ENCODE data around the gene MID1IP1.
A peak's percentile ranks its signal among the peaks of the same experiment; 100 is the strongest.

Gene MID1IP1

GRCh38 chrX:38816155-38816554 lies 14.9 kb downstream of the MID1IP1 start:
- no peak for DNase-seq (ENCODE audit: low read depth)

DNA sequence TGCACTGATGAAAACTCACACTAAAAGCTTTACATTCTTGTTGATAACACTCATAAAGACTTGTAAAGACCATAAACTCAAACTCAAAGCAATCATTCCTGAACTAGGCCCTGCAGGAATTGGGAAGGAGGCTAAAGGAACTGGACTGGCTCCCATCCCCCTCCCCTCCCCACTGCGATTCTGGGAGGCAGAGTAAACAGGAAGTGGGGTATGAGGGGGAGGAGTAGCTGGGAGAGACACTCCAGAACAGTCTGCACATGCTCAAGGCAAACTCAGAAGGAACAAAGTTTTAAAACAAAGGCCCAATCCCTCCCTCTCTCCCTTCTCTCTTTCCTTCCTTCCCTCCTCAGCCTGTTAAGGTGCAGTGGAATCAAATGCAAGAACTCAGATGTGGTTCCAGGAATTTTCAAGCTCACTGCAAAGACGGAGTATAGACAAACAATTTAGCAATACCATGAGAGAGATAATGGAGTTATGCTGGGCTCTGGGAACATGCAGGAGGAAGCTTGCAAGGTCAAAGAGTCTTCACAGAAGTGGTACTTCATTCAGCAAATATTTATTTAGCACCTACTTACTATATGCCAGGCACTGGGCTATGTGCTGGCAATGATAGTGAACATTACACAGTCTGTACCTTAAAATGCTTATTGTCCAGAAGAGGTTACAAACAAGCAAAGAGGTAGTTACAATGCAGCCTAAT lies 15.9 kb downstream of the MID1IP1 start:
- DNase-seq (ENCODE audit: low read depth): no peak

DNA sequence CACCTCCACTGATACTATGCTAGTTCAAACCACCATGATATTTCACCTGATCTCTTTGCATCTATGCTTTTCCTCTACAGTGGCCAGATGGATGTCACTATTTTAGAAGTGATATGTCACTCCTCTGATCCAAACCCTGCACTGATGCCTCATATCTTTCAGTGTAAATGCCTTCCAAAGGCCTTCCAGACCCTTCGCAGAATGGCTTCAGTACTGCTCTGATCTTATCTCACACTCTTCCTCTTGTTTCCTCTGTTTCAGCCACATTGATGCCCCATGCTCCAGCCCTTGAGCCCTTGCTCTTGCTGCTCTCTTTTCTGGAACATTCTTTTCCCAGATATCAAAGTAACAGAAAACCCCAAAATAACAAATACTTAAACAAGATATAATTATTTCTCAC lies 17.9 kb downstream of the MID1IP1 start:
- DNase-seq (ENCODE audit: low read depth): no peak

- no peak for DNase-seq (ENCODE audit: low read depth)
Observed at GRCh38 chrX:38819709-38820108, 18.4 kb downstream of the MID1IP1 start.

DNA sequence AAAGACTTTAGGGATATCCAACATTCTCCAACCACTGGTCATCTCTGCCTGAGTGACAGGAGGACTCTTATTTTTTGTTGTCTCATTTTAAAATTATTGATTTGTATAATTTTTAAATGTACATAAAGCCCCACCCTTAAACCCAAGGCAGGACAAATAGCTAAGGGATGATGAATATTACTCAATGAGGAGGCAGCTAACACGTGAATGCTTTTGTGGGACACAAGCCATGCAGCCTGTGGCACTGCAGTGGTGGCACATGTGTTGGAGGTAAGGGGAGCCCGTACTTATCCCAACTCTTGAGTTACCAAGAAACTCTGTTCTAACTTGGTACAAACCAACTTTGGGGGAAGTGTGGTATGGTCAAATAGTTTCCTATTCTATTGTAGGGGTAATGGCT lies 19.5 kb downstream of the MID1IP1 start:
- no peak for DNase-seq (ENCODE audit: low read depth)

DNA sequence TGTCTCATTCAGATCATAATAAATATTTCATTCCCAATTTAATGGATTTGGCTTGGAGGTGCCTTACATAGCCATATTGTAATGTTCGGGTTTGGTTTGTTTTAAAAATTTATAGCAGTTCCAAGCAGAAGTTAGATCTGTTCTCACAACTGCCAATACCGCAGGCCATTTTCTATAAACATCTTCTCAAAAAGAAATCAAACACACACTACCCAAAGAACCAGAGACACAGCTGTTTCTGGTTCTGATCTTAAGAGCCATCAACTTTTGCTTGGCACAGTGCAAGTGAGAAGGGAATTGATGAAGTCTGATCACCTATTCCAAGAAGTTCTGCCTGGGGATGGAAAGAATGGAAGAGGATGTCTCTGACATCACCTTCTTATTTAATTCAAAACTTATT lies 22.9 kb downstream of the MID1IP1 start:
- no peak for DNase-seq (ENCODE audit: low read depth)

- no peak for DNase-seq (ENCODE audit: low read depth)
Observed at GRCh38 chrX:38831949-38832348, 30.7 kb downstream of the MID1IP1 start.

GRCh38 chrX:38837389-38837788 lies 36.1 kb downstream of the MID1IP1 start:
- DNase-seq (ENCODE audit: low read depth): peak; percentile 44

DNA sequence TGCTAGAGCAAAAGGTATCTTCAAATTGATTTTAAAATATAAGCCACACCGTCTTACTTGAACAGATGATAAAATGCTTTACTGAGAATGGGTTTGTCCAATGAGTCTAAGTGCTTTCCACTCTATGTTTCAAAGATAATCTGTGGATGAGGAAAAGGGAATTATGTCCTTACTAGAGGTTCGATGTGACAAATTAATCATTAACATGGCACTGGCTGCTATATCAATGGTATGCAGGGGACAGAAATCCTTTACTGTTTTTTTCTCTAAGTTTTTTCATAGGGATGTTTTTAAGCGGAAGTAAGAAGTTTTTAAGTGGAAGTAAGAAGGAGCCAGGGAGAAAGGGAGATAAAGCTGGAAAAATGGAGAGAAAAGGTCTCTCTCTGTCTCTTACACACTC lies 38.0 kb downstream of the MID1IP1 start:
- no peak for DNase-seq (ENCODE audit: low read depth)

DNA sequence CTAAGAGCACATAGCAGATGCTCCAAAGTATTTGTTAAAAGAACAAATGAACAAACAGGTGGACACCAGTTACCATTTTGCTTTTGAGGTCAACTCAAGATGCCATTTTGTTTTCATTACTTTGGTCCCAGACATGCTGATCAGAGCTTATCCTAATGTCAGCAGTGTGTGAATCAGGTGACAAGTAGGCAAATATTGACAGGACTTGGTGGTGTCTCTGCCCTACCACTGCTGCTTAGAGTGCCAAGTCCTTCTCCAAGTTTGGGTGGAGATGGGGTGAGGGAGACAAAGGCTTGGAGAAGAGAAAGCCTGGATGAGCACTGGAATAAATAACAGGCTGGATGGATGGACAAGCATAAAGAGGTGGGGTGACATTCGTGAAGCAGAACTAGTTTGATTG lies 38.7 kb downstream of the MID1IP1 start:
- DNase-seq (ENCODE audit: low read depth): no peak

DNA sequence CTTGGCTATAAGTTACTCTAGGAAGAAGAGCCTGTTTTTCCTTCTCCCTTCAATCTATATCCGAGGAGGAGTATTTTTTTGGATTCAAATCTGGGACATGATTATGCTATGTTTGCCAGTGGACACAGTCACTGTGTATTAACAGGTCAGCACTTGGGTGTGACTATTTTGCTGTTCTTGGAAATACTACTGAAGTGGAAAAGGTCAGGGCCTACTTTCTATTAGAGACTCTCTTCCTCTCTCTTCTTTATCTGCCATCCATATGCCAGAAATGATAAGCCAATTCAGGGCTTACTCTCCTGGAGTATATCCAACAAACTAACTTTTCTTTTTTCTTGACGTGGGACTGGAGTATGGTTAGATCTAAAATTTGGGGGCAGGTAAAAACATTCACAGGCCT lies 40.5 kb downstream of the MID1IP1 start:
- DNase-seq (ENCODE audit: low read depth): no peak

DNA sequence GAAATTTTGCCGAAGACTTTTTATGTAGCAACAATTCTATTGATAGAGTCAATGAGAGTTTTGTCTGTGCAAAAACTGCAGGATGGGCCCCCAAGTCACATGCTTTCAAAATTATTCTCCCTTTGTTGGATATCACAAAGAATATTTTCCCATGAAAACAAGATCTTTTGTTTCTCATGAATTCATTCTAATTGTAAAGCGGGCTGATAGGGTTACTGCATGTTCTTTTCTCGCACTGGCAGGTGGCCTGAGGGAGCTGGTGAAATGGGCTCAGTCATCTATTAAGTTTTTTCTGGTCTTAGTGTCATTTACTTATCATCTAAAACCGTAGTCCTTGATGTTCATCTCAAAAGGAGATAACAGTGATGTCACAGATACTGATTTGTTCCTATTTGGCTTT lies 44.2 kb downstream of the MID1IP1 start:
- no peak for DNase-seq (ENCODE audit: low read depth)

DNA sequence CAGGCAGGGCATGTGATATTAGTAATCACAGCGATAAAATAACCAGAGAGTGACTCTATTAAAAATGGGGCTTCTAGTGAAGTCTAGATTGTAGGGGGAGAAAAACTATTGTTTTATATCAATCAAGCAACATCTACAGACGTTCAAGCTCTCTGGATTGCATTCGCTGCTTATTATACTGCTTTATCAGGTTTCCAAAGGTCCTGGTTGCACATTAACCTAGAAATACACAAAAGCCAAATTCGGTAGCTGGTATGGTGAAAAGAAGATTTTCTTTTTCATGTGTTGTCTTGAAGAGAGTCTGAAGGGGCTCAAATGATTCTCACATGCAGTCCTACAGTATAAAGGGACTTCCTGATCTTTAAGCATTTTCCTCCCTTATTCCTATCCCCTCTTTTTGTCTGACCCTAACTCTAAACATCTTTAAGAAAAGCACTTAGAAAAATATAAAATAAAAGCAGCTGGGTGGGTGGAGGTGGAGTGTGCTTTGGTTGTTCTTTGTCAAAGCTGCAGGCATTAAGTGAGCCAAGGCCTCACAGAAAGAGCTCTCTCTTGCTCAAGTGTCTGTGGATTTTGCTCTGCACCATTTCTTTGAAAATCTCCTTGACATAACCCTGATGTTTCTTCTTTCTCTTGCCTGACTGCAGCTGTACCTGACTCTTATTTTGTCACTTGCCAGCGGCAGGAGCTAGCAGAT lies 46.1 kb downstream of the MID1IP1 start:
- no peak for DNase-seq (ENCODE audit: low read depth)

DNA sequence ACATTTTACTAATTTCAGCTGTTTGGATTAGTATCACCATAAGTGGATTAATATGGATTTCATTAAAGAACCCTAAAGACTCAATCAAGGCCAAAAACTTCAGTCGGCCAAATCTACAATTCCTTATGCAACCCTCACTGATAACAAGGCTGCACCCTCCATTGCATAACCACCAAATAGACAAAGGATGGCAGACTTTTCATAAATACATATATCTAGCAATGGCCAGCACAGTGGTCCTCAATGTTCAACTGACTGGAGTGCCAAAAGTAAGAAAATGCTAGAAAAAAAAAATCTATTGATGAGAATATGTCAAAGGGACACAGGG lies 46.6 kb downstream of the MID1IP1 start:
- no peak for DNase-seq (ENCODE audit: low read depth)

GRCh38 chrX:38848671-38849455 lies 47.6 kb downstream of the MID1IP1 start:
- DNase-seq (ENCODE audit: low read depth): no peak

- no peak for DNase-seq (ENCODE audit: low read depth)
Observed at GRCh38 chrX:38850807-38851544, 49.7 kb downstream of the MID1IP1 start.

GRCh38 chrX:38854305-38854704 lies 53.0 kb downstream of the MID1IP1 start:
- no peak for DNase-seq (ENCODE audit: low read depth)
